Transverse colon (tissue), 3 donors: ENCODE results near the gene TMEM72.

ENCODE experiments used
- EP300 ChIP-seq: sonication (generic); formaldehyde crosslinking; IDR thresholded peaks from one replicate; pipeline ENCODE4 v1.6.1; 2017; ENCODE audit warnings: antibody characterized with exemption, low read depth
- POLR2AphosphoS5 ChIP-seq, 3 donors: sonication (generic); formaldehyde crosslinking; IDR thresholded peaks; one replicate each; pipeline ENCODE4 v1.6.1; 2016; ENCODE audit warnings: antibody characterized with exemption in 3 of 3

GRCh38 chr10:44883593-44884331, 27.4 kb upstream of the TMEM72 start:
- TF ChIP-seq POLR2AphosphoS5 (IDR thresholded peaks at IDR 0.05): no peak
- no peak for TF ChIP-seq EP300
